ENCODE data around the gene PEX12.
"Not testable (repeated sequence)": the region's sequence is repeated elsewhere in the genome, so short reads cannot be mapped to it uniquely, and the experiment has no call there.

PEX12 gene

DNA sequence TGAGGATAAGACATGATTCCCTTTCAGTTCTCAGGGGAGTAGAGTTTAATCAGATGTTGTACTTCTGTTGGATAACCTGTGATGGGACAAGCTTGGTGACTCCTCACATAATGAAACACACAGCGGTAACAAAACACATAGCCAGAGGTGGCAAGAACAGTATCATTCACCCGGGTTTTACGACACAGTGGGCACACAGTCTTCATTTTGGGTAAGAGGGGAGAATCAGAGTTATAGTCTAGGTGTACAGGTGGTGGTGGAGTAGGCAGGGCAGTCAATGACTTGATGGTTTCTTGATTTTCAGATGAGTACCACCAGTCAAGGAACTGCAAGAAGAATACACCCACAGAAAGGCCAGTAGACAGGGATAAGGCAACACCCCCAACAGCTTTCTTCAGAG, 2.6 kb downstream of the PEX12 start:
- DNase-seq = no peak

DNA sequence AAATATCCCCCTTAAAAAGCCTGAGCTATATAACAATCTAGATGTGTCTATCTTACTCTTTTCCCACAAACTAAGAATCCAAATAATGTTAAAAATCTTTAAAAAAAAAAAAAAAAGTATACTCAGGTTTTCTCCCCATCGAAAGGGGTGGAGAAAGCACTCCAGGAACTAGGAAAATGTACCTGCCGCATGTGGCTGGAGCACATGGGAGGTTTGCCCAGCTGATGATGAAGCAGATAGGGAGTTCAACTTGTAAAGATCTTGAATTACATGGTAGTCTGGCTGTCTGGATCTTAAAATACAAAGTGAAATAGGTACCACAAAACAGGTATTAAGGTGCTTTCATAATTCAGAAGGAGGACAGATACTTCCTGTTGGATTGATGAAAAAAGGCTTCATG, 9.0 kb downstream of the PEX12 start:
- no peak for DNase-seq

DNA sequence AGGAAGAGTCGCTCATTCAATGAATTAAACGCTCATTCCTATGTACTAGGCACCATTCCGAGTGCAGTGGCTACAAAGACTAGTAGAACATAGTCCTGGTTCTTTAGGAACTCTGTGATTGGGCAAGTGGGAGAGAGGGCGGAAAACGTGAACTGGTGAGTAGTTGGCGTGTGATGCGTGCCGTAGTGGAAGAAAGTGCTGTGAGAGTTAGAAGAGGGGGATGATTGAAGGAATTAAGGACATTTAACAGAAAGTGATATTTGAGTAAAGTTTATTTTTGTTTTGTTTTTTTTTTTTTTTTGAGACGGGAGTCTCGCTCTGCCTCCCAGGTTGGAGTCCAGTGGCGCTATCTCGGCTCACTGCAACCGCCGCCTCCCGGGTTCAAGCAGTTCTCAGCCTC, 9.8 kb downstream of the PEX12 start:
- no peak for DNase-seq

DNA sequence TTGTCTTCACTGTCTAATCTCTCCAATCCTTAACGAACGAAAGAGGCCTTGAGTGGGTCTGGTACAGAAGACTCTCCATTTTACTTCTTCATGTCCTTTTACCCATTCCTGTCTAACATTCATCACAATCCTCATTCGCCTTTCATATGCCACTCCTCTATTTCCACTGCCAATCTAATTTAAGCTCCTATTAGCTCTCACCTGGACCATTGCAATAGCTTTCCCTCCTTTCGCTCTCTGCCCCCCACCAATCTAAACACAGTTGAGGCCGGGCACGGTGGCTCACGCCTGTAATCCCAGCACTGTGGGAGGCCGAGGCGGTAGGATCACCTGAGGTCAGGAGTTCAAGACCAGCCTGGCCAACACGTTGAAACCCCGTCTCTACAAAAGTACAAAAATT, 11.4 kb downstream of the PEX12 start:
- no peak for DNase-seq

DNA sequence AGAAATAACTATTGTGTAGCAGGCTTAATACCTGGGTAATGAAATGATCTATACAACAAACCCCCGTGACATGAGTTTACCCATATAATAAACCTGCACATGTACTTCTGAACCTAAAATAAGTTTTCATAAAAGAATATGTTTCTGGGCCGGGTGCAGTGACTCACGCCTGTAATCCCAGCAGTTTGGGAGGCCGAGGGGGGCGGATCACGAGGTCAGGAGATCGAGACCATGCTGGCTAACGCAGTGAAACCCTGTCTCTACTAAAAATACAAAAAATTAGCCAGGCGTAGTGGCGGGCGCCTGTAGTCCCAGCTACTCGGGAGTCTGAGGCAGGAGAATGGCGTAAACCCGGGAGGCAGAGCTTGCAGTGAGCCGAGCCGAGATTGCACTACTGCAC, 15.2 kb downstream of the PEX12 start:
- not testable (repeated sequence) for DNase-seq

DNA sequence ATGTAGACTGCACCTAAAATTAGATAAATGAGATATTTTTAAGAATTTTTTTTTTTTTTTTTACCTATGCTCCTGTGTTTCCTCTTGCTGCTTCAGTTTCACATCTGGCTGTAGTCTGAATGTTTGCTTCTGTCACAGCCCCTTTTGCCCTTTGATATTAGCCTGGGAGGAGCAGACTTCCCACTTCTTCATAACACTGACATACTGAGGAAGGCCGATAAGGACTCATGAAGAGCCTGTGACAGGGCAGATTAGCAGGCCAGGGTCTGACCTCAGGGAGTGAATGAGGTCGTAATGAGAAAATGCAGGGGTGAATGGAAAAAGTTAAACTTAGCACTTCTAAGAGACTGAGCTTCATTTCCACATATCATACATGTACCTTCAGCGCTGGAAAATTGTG, 17.7 kb downstream of the PEX12 start, which contains the start of gene SLFN14:
SLFN14 (minus strand) TSS at position 117 of the 400 bp plus-strand sequence. CDS start 2,757 bp downstream, outside the sequence.
- no peak for DNase-seq

DNA sequence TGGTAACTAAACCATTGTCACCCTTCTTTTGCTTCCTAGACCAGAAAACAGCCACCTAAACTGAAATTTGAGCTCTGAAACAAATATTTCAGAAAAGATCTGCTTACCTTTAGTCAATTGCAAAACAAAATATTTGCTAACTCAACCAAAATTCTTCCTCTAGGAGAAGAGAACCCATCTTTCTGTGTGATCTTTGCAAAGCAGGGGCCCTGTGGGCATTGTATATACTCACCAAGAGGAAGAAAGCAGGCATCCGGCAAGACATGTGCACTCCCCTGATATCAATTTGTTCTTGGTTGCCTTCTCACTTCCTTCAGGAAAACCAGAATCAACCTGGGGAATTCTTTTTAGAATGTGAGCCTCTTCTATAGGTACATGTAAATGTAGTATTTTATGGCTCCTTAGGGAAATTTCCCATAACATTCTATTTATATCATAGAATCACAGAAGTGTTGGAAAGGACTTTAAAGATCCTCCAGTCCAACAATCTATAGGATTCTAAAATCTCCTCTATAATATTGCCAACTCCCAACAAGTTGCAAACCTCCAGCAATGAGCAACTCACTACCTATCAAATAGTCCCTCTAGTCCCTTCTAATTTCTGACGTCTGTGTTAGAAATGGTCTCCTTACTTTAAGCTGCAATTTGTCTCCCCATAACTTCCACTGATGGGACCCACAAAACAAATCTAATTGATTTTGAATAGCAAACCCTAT, 18.7 kb downstream of the PEX12 start:
- DNase-seq = no peak

DNA sequence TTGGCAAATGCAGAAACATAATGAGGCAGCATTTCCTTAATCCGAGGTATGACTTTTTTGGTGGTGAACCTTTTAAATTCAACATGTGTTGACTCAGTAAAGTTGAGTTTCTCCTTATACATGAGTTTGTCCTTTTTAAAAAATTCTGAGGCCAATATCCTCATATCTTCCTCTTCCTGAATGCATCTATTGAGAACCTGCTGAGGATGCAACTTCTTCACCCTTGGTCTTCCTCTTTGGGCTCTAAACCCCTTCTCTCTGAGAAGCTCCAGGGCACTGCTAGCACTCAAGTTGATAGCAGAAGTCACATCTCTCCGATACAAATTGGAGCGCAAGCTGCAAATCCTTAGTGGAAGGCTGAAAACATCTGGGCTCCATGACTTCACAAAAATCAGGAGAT, 21.0 kb downstream of the PEX12 start:
- DNase-seq = no peak

DNA sequence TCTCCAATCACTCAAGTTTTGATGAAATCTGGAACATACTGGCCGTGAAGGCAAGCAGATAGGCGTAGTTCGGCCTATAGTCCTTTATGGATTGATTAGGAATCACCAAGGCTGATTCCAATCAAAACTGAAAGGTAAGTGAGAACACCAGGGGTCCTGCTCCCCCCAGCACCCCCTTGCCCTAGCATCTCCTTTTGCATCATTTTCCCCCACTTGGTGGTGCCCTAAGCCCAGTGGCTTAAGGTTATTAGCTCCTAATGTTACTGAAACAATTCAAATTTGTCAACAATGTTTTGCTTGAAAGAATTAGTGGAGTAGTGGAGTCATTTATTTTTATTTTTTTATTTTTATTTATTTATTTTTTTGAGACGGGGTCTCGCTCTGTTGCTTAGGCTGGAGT, 22.7 kb downstream of the PEX12 start:
- no peak for DNase-seq

DNA sequence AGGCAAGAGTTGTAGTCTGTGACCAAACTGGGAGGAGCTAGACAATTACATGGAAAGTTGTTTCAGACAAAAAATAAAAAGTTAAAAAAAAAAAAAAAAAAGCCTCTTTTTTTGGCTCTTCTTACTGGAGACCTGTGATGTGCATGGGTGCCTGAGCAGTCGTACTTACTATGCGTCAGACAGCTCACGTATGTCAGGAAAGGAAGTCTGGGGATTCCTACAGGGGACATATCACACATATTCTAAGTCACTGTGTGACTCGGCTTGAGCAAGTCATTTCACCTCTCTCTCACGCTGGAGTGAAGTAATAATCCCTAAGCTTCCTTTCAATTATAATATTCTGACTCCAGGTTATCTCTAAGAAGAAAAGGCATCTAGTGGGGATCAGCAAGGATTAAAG, 23.7 kb downstream of the PEX12 start:
- DNase-seq = no peak

DNA sequence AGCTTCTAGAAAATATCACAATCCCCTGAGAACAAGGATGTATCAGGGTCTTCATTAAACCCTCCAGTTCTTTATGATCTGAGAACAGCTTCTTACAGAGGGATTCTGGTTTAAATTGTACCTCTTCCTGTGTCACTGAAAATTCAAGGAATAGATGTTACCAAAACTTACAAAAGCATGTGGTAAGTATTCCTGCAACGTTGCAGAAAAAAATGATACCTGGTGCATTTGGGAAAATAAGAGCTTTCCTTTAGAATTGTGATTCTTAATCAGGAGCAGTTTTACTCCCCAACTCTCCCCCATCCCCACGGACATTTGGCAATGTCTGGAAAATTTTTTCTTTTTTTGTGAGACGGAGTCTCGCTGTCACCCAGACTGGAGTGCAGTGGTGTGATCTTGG, 25.1 kb downstream of the PEX12 start:
- DNase-seq = no peak

DNA sequence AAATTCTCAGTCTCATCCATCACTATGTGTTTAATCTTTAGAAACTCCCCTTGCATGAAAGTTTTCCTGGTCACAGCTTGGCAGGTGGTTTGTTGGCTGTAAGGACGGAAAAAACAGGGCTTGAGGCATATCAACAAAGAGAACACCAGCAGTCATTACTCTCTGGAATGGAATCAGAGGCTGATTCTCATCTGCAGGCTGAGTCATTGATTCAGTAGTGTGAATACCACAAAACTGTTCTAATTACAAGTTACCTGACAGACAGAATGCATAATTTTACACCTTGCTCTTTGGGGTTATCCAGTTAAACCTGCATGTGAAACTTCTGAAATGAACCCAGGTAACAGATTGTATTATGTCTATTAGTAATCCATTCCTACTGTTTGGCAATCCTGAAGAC, 29.4 kb downstream of the PEX12 start:
- no peak for DNase-seq

DNA sequence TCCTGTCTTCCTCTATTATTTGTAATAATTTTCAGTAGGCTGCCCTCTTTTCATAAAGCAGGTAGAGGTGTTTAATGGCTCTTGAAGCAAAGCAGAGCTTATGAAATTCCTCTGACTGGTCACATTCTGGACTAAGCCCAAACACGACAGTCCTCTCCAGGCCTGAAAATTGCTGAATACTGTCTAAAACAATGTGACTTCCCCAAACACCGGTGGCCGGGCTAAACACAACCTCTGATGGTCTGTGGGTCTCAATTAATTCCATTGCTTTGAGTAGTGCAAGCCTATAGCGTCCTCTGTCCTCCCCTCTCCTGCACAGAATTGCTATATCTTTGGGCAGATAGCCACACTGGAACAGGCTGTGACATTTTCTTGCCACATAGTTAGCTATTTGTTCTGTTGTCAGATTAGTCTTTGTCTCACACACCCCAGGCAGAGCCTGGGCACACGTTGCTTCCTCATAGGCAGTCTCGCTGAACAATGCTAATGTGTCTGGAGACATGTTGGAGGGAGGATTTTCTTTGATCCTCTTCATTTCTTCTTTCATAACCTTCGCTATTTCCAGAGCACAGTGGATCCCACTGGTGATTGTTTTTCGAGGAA, 30.1 kb downstream of the PEX12 start:
- DNase-seq = no peak

DNA sequence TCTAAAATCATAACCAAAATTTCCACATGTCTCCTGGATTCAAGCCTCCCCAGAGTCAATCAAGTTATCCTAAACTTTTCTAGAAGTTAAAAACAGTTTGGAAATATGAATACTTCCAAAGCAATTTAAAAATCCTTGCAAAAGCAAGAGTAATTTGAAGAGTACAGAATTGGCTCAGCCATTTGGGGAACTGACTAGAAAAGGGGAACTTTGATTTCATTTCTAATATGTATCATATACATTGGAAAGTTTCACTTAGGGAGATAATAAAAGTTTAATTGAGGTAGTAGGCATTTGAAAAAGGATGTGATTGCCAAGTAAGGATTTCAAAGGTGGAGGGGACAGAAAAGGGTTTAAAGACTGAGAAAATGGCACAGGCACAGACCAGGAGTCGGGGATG, 31.9 kb downstream of the PEX12 start:
- DNase-seq = no peak

DNA sequence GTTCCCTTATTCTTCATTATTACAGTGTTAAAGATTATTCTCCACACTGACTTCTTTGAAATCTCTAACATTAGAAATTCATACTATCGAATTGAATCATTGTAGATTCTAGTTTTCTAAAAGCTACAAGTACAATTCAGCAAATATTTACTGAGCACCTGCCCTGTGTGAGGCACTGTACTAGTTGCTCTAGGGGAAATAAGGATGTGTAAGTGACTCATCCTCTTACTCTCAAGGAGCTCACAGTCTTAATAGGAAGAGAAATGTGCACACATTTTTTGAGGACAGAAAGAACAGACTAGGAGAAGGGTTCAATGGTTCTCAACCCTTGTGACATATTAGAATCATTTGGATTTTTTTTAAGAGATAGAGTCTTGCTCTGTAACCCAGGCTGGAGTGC, 33.2 kb downstream of the PEX12 start:
- no peak for DNase-seq

DNA sequence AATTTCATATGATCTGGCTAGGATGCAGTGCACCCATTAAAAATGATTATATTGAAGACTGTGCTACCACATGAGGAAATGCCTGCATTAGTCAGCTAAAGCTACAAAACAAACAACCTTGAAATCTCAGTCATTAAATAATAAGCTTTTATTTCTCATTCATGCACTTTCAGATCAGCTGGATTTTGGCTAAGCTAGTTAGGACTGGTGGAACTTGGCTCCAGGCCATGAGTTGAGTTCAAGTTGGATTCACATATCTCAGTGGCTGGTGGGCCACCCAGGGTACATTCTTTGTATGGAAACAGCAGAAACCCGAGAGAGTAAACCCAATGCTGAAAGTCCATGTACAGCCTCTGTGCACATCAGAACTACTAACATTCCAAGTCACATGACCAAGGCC, 34.5 kb downstream of the PEX12 start:
- no peak for DNase-seq

DNA sequence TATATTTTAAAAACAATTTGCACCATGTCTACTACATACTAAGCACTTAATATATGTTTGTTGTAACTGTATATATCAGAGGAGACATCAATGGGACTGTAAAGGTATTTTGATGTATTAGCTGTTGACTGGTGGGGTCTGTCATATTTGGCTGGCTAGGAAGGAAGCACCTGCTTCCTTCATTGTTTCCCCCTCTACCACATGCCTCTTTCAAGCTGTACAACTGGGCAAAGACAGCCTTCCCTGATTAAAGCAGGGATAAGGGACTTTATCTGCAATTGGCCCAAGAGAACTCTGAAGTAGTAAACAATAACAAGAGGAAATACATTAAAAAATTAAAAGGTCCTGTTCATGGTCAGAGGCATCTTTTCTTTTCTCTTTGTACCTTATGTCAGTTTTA, 35.4 kb downstream of the PEX12 start:
- no peak for DNase-seq

DNA sequence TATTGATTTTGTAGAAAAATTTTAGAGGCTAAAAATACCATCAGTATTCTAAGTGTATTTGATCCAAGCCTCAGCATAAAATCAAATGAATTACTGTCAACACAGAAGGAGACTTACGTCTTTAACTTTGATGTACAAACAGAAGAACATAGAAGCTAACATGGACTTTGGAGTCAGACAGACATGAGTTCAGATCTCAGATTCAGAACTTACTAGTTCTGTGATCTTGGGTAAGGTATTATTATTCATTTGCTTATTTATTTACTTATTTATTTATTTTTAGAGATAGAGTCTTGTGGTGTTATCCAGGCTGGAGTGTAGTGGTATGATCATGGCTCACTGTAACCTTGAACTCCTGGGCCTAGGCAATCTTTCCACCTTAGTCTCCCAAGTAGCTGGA, 36.9 kb downstream of the PEX12 start:
- DNase-seq = no peak

DNA sequence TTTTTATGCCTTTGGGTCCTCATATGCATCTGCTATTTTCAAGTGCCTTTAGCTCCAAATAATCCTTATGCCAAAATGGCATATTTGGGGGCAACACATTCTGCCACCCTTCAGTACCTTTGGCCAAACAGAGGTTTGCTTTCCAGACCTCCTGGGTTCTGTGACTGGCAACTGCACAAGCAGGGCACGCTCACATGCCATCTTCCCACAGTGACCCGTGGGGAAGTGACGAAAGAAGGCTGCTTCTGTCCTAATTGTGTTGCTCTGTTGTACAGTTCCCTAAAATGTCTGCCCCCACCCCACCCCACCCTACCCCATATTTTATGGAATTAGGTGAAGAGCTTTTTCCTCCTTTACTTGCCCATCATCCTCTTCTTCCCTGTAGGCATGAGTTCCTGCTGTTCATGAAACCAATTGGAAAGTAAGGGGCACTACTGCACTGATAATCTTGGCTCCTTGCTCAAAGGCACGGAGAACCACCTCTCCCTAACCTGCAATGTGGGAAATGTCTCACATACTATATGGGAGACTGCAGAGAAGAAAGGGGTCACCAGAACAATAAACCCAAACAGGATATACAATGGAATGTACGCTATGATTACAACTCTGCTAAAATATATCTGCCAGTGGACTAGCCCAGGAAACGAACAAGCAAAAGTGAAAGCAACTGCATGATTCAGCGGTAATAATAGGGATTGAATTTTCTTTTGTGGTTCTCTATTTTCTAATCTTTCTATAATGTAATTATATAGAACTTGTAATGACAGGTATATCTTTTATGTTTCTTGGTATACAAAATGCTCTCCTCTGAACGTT, 37.6 kb downstream of the PEX12 start:
- DNase-seq = peak; percentile 67

DNA sequence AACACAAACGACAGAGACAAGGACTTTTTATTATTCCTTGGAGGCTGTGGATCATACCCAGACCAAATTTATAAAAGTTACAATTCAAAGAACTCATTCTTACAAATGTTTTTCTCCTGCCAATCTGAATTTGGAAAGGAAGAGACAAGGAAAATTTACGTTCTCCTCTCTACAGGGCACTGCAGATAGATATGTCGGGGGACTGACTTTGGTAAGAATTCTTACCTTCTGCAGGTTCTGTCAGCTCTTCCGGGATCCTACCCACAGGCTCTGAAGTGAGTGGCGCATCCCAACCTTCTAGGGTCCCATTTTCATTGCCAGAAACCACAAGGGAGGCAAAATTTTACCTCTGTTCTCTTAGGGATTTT, 38.7 kb downstream of the PEX12 start:
- DNase-seq = no peak

DNA sequence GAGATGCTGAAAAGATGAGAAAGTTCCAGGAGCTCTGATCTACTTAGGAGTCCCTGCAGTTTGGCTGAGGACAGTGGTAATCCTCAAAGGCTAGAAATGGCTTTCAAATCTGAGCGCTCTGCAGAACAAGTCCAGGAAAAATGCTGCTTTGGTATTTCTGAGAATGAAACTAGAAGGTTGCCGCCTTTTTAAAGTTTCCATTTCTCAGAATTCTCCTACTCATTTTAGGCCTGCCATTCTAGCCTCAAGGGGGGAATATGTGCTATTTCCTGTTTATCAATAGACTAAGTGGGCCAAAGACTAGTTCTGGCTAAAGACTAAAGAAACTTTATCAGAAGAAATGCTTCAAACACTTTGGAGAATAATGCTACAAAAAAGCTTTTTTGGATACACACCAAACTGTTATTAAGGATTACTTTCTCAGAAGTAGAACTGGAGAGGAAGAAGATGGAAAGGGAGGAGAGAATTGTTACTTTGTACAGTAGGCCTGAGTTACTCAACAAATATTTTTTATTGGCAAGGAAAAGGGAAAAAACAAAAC, 40.7 kb downstream of the PEX12 start, which contains the start of gene SLFN12L:
SLFN12L (minus strand) TSS at position 78 of the 541 bp plus-strand sequence. CDS start 15,314 bp downstream, outside the sequence.
- peak; percentile 47 for DNase-seq

DNA sequence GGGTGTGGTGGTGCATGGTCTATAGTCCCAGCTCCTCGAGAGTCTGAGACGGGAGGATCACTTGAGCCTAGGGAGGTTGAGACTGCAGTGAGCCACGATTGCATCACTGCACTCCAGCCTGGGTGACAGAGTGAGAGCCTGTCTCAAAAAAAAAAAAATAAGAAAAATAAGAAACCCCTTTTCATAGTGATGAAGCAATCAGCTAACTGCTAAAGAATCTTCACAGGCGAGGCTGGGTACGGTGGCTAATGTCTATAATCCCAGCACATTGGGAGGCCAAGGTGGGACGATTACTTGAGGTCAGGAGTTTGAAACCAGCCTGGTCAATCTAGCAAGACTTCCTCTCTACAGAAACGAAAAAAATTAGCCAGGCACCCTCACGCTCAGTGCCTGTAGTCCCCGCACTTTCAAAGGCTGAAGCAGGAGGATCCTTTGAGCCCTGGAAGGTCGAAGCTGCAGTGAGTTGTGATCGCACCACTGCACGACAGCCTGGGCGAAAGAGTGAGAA, 41.7 kb downstream of the PEX12 start:
- peak; percentile 20 for DNase-seq

DNA sequence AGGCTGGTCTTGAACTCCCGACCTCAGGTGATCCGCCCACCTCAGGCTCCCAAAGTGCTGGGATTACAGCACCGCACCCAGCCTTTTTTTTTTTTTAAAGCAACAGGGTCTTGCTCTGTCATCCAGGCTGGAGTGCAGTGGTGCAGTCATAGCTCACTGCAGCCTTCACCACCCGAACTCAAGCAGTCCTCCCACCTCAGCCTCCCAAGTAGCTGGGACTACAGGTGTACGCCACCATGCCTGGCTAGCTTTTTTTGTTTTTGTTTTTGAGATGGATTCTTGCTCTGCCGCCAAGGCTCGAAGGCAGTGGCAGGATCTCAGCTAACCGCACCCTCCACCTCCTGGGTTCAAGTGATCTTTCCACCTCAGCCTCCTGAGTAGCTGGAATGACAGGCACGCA, 43.0 kb downstream of the PEX12 start:
- DNase-seq = not testable (repeated sequence)
